Thoracic aorta (tissue), 2 donors: ENCODE data around the gene JPT2. TPM values are rescaled to one million over a fixed set of nuclear protein-coding genes. Genes with fewer than 3 reads are reported as not detected.

Experiments
- ATAC-seq: fragments of 150-250 bp; one replicate; pipeline ENCODE4 v1.8.0; 2017; ENCODE audit warnings: low read depth; ENCODE audit not compliant: insufficient number of reproducible peaks, low FRiP score
- DNase-seq: peaks from one replicate; pipeline ENCODE4 v3.0.0-alpha.2; 2020; ENCODE audit warnings: low spot score
- H3K27ac ChIP-seq, 2 donors: fragments of 200-600 bp; sonication (generic); 1 replicate in 1 of 2; 2 replicates in 1 of 2; pipeline ENCODE4 v1.5.1; 2016; ENCODE audit warnings: mild to moderate bottlenecking in 2 of 2, moderate library complexity in 2 of 2
- H3K27me3 ChIP-seq: fragments of 200-600 bp; sonication (generic); replicated peaks from 2 replicates; pipeline ENCODE4 v1.6.0; 2016; ENCODE audit warnings: mild to moderate bottlenecking; ENCODE audit not compliant: insufficient read depth
- H3K36me3 ChIP-seq: fragments of 200-600 bp; sonication (generic); one replicate; pipeline ENCODE4 v1.5.1; 2016
- H3K4me1 ChIP-seq, 2 donors: fragments of 200-600 bp; sonication (generic); 1 replicate in 1 of 2; 2 replicates in 1 of 2; pipeline versions ENCODE4 v1.5.1 to v1.6.0; 2016; ENCODE audit warnings: low read depth in 2 of 2, mild to moderate bottlenecking in 1 of 2; ENCODE audit not compliant: control insufficient read depth in 1 of 2
- H3K4me3 ChIP-seq: fragments of 200-600 bp; sonication (generic); 2 replicates; pipeline ENCODE4 v1.5.1; 2016; ENCODE audit warnings: mild to moderate bottlenecking
- H3K9me3 ChIP-seq: fragments of 200-600 bp; sonication (generic); 2 replicates; pipeline ENCODE4 v1.5.1; 2016
- CTCF ChIP-seq: fragments of 200-600 bp; sonication (generic); IDR thresholded peaks from one replicate; pipeline ENCODE4 v1.5.1; 2019; ENCODE audit warnings: antibody characterized with exemption
- total RNA-seq, 2 donors: library from RNA; depleted of rRNA; stranded (reverse); fragments of >200 nt; gene quantifications; one replicate each; pipeline versions ENCODE4 v1.1.0 to v1.2.3, GENCODE V29; 2016

Gene JPT2
- total RNA-seq, 2 donors from 2014 or later: 17.1 to 26.1 TPM

GRCh38 chr16:1655909-1656807 is 21.9 kb upstream of the JPT2 start:
- no peaks in the 10 kb centered on the region for H3K27me3 ChIP-seq
- H3K9me3 ChIP-seq: no peaks in the 10 kb centered on the region
- no peak overlapping the region for H3K27ac ChIP-seq
- H3K4me3 ChIP-seq: no peak overlapping the region
- ATAC-seq (no peak), DNase-seq (no peak)
- no peaks in the 10 kb centered on the region for H3K4me1 ChIP-seq
- peaks cover 61% of the 10 kb centered on the region for H3K36me3 ChIP-seq
- TF ChIP-seq CTCF: no peak

- no peak overlapping the region for H3K4me3 ChIP-seq
- ATAC-seq (no peak), DNase-seq (no peak)
- no peak overlapping the region for H3K27ac ChIP-seq
- H3K4me1 ChIP-seq: no peaks in the 10 kb centered on the region
- peaks cover 64% of the 10 kb centered on the region for H3K36me3 ChIP-seq
- H3K9me3 ChIP-seq: no peaks in the 10 kb centered on the region
- H3K27me3 ChIP-seq: no peaks in the 10 kb centered on the region
- TF ChIP-seq CTCF: no peak
Observed at GRCh38 chr16:1656808-1657617, 21.1 kb upstream of the JPT2 start.

GRCh38 chr16:1657841-1658240 is 20.2 kb upstream of the JPT2 start:
- DNase-seq: no peak

GRCh38 chr16:1659031-1659430 is 19.0 kb upstream of the JPT2 start:
- no peak overlapping the region for H3K27ac ChIP-seq
- DNase-seq (no peak), ATAC-seq (no peak)
- H3K36me3 ChIP-seq: peaks cover 61% of the 10 kb centered on the region
- no peak for TF ChIP-seq CTCF
- no peaks in the 10 kb centered on the region for H3K27me3 ChIP-seq
- H3K9me3 ChIP-seq: no peaks in the 10 kb centered on the region
- no peak overlapping the region for H3K4me3 ChIP-seq
- H3K4me1 ChIP-seq: no peaks in the 10 kb centered on the region

More at GRCh38 chr16:1657841-1658240, 20.2 kb upstream of the JPT2 start:
- no peak for TF ChIP-seq CTCF
- no peak overlapping the region for H3K4me3 ChIP-seq
- ATAC-seq: no peak
- H3K27ac ChIP-seq: no peak overlapping the region
- no peaks in the 10 kb centered on the region for H3K9me3 ChIP-seq
- peaks cover 66% of the 10 kb centered on the region for H3K36me3 ChIP-seq
- H3K27me3 ChIP-seq: no peaks in the 10 kb centered on the region
- no peaks in the 10 kb centered on the region for H3K4me1 ChIP-seq

- Histone ChIP-seq H3K27me3 (no peaks in the 10 kb centered on the region), H3K4me3 (no peak overlapping the region), H3K9me3 (no peaks in the 10 kb centered on the region), H3K4me1 (no peaks in the 10 kb centered on the region), H3K36me3 (peaks cover 67% of the 10 kb centered on the region), H3K27ac (no peak overlapping the region)
- DNase-seq (no peak), ATAC-seq (no peak)
- no peak for TF ChIP-seq CTCF
Observed at GRCh38 chr16:1661826-1662225, 16.3 kb upstream of the JPT2 start.
